HG02588 (cell line): Measurements from ENCODE around the gene CLCN5.

ENCODE experiments used
- ATAC-seq: cut with Tn5 transposase; IDR thresholded peaks from one replicate; pipeline ENCODE4 v1.9.1; 2021; ENCODE audit warnings: mild to moderate bottlenecking, moderate library complexity; ENCODE audit not compliant: unreplicated experiment

CLCN5 gene

DNA sequence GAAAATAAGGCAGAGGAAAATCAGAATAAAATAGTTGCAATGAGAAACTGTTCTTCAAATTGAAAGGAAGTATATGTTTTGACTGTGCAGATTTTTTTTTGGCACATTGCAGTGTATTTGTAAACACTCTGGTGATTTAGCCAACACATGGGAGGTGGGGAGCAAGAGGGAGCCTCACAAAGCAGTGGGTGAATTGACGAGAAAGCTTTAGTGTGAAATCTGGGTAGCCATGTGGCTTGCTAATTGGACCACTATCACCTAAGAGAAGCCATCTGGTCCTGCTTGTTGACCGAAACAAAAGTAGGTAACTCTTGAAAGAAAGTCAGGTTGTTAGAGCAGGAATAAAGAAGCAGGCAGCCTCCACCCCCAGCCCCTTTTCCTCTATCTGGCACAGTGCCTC lies 10.4 kb downstream of the CLCN5 start:
- no peak for ATAC-seq

DNA sequence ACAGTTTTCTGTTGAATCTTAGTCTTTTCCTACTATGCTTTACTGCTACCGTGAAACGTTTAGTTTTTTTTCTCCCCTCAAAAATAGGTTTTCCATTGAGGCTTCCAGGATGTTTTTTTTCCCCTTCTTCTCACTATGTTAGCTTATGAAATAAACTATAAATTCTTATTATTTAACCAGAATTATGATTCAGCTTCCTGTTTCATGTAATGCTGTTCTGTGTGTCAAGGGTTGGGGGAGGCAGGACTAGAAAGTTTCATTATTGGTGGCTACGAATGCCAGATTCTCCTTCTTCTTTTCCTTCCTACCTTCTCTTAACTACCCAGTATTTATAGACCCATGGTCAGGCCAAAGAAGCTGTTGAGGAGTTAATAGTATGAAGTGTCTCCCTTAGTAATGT lies 11.8 kb downstream of the CLCN5 start:
- ATAC-seq = no peak

DNA sequence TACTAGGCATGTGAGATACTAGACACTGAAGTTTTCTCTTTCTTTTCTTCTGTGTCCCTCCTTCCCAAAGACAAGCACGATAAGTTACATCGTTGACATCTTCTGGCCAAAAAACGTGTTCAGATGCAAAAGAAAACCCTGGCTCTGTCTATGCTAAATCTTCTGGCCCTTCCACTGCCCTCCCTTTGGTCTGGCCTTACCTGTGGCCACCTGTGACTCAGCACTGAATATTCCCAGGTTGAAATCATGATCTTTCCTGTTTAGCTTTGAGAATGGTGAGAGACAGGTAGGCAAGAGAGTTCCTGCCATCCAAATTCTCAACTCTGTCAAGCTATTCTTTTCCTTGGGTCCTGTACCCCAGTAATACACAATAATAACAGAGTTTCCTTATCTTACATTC lies 12.3 kb downstream of the CLCN5 start:
- ATAC-seq = no peak

DNA sequence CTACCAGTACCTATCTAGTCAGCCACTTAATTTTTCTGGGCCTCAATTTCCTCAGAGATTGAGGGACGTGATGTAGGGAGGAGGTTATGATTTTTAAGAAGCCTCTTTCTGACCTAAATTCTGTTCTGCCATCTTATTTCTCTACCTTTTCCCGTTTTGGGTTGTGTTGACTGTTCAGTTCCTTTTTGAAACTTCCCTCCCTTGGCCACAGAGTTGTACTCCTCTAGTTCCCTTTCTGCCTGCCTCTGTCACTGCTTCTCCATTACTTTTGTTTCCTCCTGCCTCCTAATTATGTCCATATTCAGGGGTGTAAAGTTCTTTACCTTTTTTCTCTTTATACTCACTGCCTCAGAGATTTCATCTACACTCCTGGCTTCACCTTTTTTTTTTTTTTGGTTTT lies 25.4 kb downstream of the CLCN5 start:
- ATAC-seq = no peak

DNA sequence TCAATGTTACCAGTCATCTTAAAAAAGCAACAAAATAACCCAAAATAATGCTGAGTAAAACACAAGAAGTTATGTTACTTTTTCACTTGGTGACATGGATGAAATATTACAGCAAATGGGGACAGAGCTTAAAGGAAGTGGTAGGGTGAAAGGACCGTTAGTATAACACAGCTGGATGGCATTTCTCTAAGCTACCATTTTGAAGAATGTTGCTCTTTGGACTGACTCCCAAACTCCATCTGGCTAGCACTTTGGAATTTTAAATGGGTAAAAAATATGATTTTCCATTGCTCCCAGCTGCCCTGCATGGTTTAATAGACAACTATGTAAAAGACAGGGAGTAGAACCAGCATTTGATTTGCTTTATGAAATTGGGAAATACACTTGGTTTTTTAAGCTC lies 27.6 kb downstream of the CLCN5 start:
- no peak for ATAC-seq

DNA sequence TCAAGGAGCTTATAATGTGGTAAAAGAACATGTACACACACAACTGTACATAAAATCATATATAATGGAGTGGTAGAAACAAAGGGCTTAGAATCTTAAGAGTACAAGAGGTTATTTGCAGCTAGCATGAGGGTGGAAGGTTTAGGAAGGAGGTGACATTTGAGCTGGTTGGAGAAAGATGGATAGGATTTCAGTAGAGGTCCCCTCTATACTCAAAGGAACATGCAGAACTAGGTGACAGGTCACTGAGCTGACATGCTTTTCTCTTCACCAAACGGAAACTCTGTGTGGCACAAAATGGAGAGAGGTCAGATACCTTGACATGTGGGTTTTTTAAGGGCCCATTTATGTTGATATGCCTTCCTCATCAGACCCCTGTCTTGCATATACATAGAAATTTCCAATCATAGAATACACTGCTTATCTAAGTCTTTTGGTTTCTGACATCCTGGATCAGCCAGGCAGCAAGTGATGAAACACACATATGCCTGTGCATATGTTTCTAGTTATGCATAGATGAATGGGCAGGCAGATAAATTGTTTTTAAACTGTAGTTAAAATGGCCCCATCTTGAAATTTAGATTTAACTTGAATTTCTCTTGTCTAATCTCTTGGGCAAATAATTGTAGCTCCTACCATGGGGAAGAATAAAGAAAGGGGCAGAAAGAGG lies 29.3 kb downstream of the CLCN5 start:
- no peak for ATAC-seq

DNA sequence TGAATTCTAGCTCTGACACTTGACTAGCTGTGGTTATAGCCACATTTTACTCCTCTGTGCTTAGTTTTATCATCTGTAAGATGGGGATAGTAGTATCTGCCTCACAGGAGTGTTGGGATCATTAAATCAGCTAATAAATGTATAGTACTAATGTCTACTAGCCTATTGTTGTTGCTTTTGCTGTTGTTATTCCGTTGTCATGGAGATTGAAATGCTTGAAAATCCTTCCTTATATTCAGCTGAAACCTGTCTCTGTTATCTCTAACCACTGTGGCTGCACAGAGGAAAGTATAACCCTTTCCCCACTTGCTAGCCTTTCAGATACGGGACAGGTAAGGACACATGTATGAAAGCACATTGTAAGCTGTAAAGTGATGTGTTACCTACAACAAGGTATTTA lies 33.9 kb downstream of the CLCN5 start:
- no peak for ATAC-seq

DNA sequence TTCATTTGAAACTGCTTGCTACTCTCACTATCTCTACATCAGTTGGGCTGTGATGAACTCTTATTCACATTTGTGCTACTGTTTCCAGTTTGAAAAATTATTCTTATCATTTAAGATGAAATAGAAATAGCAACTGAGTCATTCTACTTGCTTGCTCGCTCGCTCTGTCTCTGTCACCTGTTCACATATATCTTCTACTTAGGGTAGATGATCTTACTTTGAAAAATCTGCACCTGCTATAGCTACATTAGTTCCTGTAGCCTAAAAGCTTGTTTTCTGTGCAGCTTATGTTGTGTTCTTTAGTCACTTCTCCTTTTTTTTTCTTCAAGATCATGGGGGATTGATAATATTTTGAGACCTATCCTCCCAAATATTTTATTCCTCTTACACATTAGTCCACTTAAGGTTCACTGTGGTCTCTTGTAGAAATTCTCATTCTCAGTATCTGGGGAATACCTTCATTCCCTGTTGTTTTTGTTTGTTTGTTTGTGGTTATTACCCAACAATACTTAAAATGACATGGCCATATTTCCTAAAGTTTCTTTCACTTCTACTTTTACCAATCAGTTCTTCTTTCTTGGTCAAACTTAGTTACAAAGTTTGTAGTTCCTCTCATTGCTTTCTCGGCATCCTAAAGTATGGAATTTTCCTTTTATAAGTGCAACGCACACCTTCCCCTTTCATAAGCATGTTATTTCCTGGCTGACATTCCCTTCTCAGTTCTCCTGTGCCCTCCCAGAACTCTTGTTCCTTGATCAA lies 36.5 kb downstream of the CLCN5 start:
- no peak for ATAC-seq

DNA sequence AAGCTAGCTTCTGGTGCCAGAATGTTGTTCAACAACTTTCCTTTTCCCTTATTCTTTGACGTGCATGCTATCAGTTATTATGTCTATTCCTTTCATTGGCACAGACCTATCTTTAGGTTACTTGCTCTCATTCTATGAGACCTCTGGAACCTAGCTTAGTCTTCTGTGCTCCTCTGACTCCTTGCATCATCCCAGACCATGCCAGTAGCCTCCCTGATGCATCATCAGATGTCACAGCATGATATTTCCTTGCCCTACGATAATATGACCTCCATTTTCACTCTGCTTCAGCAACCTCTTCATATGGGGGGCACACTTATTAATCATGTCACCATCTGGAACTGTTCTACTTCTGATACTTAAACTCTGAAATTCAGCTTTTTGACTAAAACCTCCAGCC lies 37.2 kb downstream of the CLCN5 start:
- ATAC-seq = no peak

DNA sequence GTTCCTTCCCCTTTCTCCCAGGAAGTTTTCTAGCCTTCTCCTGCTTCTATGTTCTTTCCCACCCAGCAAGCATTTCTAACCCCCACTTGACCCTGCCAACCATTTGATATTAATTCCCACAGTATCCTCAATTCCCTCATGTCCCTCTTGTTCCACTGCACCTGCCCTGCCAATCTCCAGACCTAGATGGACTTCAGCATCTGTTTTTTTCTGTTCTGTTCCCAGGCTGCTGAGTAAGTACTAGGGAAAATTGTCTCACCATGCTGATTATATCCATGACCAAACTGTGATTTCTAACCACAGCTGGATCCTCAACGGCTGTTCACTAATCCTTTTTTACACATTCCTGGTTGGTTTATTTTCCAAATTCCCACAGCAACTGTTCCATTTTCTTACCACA lies 37.7 kb downstream of the CLCN5 start:
- no peak for ATAC-seq

DNA sequence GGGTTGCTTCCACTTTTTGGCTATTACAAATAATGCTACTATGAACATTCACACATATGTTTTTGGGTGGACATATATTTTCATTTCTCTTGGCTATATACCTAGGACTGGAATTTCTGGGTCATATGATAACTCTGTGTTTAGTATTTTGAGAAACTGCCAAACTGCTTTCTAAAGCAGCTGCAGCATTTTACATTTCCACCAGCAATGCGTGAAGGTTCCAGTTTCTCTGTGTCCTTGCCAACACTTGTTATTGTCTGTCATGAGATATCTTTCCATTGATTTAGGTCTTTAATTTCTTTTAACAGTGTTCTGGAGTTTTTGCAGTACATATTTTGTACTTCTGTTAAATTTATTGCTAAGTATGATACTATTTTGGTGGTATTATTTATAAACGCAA lies 48.3 kb downstream of the CLCN5 start:
- ATAC-seq = no peak

DNA sequence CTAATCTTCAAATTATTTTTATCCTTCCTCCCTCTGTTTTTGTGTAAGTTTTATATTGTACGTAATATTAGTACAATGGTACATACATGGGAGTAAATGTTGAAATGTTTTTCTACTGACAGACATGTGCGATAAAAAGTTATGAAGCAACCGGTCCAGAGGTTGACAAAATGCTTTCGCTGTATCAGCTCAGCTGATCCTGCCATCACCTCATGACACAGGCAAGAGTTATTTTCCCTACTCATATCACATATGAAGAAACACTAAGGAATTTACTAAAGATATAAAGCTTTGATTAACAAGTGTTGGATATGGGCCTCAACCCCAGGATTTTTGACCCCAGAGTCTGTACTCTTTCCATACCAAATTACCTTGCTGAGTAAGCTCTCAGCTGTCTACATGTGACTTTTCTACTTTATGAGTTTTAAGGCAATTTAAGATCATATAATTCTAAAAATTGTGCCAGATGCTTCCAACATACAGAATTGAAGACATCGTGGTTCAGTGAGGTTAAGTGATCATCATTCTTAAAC lies 50.0 kb downstream of the CLCN5 start:
- ATAC-seq = no peak

DNA sequence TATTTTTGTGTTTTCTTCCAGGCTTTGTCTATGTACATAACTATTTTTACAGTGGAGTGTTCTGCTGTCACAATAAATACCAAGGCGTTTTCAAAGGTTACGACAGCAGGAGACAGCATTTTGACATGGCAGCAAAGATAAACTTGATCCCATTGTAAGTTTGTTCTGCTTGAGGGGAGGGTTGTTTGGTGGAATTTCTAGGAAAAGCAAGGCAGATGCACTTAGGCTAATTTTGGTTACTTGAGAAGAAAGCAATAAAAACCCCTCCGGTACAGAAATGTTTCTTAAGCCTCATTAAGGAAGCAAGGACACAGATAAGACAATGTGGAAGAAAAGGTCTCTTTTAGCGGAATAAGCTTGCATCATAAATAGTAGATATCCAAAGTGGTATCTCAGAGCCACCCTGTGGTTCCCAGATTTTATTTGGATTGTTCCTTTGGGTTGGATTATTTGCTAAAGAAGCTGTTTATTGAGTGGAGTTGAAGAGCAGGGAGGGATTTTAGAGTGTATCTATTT lies 54.3 kb downstream of the CLCN5 start:
- no peak for ATAC-seq

DNA sequence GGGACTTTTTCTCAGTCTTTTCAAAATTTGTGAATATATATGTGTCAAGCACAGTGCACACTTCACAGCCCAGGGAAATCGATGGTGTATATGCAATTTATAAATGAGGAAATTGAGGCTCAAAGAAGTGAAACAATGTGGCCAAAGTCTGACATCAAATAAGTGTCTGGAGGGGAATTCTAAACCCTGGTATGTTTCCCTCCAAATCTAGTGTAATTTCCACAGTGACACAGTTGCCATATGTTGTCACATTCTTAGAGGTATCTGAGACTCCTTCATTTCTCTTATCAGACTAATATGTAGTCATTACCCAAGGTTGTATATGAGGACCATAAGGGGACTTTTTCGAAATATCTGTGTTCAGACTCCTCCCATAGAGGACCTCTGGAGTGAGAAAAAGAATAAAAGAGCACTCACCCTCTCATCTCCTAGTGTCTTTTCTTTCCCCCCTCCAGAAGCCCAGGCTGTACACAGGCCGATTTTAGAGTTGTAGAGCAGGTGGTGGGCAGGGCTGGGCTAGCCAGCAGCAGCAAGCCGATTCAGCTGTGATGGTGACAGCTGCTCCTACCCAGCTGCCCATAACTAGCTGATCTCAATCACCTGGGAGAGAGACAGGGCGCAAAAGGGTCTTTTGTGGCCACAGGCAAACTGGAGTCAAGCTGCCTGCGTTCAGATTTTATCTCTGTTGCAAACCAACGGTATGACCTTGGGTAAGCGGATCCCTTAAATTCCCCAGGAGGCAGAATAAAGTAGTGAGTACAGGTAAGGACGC lies 55.1 kb downstream of the CLCN5 start:
- no peak for ATAC-seq

DNA sequence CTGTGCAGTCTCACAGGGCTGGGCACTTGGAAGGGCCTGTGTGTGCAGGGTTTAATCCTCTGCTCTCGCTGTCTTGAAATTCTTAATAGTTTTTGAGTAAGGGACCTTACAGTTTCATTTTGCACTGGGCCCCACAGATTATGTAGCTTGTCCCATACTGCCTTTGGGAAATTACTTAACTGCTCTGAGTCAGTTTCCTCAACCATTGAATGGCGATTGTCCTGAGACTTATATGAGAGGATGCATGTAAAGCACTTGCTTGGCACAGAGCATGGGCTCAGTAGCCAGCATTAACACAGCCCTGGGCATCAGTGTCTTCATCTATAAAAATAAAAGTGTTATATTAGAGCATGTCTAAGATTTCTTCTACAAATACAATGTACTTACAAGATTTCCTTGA lies 55.8 kb downstream of the CLCN5 start:
- ATAC-seq = no peak

DNA sequence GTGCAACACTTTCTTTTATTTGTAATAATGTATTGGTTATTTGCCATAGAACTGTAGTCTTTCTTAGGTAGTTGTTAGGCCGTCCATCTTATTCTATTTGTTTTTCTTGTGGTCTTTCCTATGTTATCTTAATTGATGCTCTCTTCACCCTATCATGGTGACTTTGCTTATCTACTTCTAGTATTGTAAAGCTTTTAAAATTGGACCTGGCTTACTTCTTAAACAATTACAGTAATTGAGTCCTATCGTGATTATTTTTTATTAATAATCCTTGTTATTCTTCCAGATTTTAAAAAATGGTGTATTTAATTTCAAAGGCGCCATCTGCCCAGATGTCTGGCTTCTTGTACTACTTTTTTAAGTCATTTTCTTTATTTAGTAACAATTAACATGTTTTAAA lies 63.7 kb downstream of the CLCN5 start:
- ATAC-seq = no peak

DNA sequence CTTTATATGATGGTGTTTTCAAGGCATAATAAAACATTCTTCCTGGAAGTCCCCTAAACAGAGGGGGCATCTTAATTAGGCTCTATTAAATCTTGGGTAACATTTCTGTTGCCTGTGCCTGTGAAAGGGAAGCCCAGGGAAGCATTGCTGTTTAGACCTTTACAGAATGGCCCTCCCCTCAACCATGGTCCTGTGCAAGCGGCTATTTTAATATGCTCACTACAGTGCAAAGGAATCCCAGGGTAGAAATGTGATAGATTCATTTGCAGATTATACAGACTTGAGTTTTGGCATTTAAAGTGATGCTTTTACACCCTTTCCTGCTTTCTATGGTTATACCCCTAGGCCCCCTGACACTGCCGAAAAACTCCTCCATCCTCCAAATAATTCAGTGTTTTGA lies 65.3 kb downstream of the CLCN5 start:
- ATAC-seq = no peak

DNA sequence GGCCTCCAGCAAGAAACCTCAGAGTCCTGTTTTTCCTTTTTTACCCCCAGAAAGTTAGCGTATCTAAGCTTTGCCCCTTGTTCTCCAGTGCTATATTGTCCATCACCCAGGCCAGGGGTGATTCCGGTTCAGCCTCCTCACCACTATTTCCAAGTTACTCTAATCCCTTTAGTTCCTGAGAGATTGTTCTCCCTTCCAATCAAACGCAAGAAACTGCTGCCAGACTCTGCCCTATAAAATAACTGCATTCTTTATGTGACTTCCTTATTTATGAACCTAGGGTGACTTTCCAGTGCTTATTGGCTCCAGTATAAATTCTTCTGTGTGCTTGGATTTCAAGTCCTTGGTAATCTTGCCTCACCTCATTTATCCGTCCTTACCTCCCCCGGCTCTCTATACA lies 65.7 kb downstream of the CLCN5 start:
- no peak for ATAC-seq

DNA sequence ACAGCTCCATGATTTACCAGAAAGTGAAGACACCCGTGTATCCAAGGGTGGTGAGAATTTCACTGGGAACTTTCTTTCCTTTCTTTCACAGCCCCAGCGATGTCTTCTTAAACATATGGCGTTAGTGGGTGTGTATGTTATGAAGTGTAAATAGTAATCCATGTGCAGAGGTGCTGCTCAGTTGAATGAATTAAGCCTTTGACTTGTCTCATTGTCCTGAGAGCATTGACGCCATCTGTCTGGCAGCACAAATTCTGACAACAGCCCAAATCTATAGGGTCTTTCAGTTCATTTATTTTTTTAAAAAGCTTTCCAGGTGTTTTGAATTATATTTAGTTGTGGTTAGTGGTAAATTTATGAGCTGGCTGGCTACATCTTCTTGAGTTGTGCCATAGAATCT lies 69.4 kb downstream of the CLCN5 start:
- no peak for ATAC-seq

DNA sequence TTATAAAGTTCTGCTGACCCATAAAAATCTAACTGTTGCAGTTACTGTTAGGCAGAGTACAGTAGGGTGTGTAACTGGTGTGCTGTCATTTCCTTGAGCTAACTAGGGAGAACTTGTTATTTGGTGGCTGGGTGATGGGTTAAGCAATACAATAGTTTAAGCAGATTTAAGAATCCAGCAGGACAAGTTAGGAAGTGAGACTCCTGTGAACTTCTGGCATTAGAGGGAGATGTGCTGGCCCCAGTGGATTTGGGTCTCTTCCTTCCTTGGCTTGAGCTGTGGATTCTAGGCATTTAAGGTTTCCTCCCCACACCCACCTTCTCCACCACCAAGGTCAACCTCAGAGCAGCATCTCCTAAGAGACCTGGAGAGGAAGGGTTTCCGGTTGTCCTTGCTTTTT lies 70.5 kb downstream of the CLCN5 start:
- ATAC-seq = no peak

DNA sequence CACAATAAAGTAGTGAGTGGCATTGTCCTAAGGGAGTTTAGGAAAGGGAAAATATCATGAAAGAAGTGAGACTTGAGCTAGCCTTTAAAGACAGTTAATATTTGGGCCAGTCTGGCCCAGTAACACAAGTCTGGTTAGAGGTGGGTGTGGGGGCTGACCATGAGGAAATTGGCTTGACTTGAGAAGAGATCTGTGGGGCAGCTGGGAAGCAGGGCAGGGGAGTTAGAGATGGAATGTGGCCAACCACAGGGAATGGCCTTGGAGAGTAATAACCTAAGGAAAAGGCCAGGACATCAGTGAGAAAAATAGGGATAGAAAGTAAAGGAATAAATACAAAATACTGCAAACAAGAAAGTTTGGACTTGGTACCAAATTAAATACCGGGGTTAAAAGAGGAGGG lies 71.3 kb downstream of the CLCN5 start:
- no peak for ATAC-seq
